HepG2 (cell line): ENCODE results near the gene MFAP3L. TPM values are rescaled to one million over a fixed set of nuclear protein-coding genes. Genes with fewer than 3 reads are reported as not detected.

Experiments used
- ATAC-seq: fragments of 200-7000 bp; cut with Tn5 transposase; 3 replicates; pipeline ENCODE4 v1.9.1; 2020; ENCODE audit warnings: mild to moderate bottlenecking, moderate library complexity
- BruUV-seq: library from RNA; stranded (reverse); fragments of 400-500 nt; replicated peaks from 2 replicates; lab custom pipeline; 2021; lab: Mats Ljungman, UMichigan
- CTCF ChIA-PET: fragments of 300-600 bp; formaldehyde crosslinking; extraction: SDS; loops from one replicate; lab custom pipeline; 2021; ENCODE audit warnings: low total read pairs, inconsistent platforms, low intra/inter-chr PET ratio; lab: Yijun Ruan, JAX
- POLR2A ChIA-PET: fragments of 350-600 bp; sonication (Branson Sonifier 250); formaldehyde crosslinking; loops from one replicate; lab custom pipeline; 2020; ENCODE audit warnings: antibody characterized with exemption, inconsistent platforms; lab: Yijun Ruan, JAX
- DNase-seq: peaks from one replicate; pipeline ENCODE4 v3.0.0-alpha.2; 2015; ENCODE audit warnings: low spot score
- FAIRE-seq: peaks from 3 replicates; lab custom pipeline; 2011; peaks lifted over from hg19 to GRCh38; lab: Jason Lieb, UNC
- H2AFZ ChIP-seq: one replicate; pipeline ENCODE4 v1.6.1; 2011; ENCODE audit warnings: low read length, inconsistent platforms
- H3K27ac ChIP-seq: fragments of 300-600 bp; 3 replicates; pipeline ENCODE4 v1.8.0; 2011; ENCODE audit warnings: mixed run types, mild to moderate bottlenecking, mixed read lengths, low read length, inconsistent platforms; ENCODE audit not compliant: insufficient read depth; ENCODE audit errors: extremely low read length
- H3K27me3 ChIP-seq, 2 experiments: fragments of 200-600 bp in 1 of 2; 2 replicates in 1 of 2; 3 replicates in 1 of 2; pipeline versions ENCODE4 v1.6.0 to v1.8.0; 2011; ENCODE audit warnings: low read length in 2 of 2, mild to moderate bottlenecking in 2 of 2, moderate library complexity in 2 of 2, inconsistent platforms in 1 of 2; ENCODE audit not compliant: insufficient read depth in 2 of 2, control insufficient read depth in 1 of 2
- H3K36me3 ChIP-seq, 2 experiments: fragments of 200-600 bp in 1 of 2; replicated peaks in 1 of 2; 2 replicates in 1 of 2; 3 replicates in 1 of 2; pipeline versions ENCODE4 v1.5.1 to v1.8.0; 2011; ENCODE audit warnings: low read length in 2 of 2, inconsistent platforms in 1 of 2; ENCODE audit not compliant: insufficient read depth in 2 of 2, control insufficient read depth in 1 of 2
- H3K4me1 ChIP-seq: 2 replicates; pipeline ENCODE4 v1.5.1; 2012; ENCODE audit warnings: low read length, inconsistent platforms; ENCODE audit not compliant: insufficient read depth
- H3K4me2 ChIP-seq: 2 replicates; pipeline ENCODE4 v1.6.0; 2011; ENCODE audit warnings: low read depth, low read length, inconsistent platforms
- H3K4me3 ChIP-seq, 3 experiments: fragments of 200-600 bp in 1 of 3; sonication (generic), shearing (Covaris generic) in 1 of 3; replicated peaks in 1 of 3; 2 replicates each; pipeline ENCODE4 v1.5.1; 2011 to 2016; ENCODE audit warnings: low read length in 3 of 3, inconsistent platforms in 2 of 3, low read depth in 2 of 3, mild to moderate bottlenecking in 2 of 3, control low read depth in 1 of 3, mixed read lengths in 1 of 3; ENCODE audit not compliant: insufficient read depth in 1 of 3
- H3K79me2 ChIP-seq: one replicate; pipeline ENCODE4 v1.6.1; 2011; ENCODE audit warnings: low read length, inconsistent platforms; ENCODE audit not compliant: insufficient read depth
- H3K9ac ChIP-seq: 2 replicates; pipeline ENCODE4 v1.6.0; 2011; ENCODE audit warnings: mild to moderate bottlenecking, low read depth, low read length, inconsistent platforms; ENCODE audit not compliant: insufficient read depth
- H3K9me3 ChIP-seq: 2 replicates; pipeline ENCODE4 v1.5.1; 2012; ENCODE audit warnings: mild to moderate bottlenecking, low read length
- H4K20me1 ChIP-seq: 2 replicates; pipeline ENCODE4 v1.6.0; 2011; ENCODE audit warnings: inconsistent platforms, mild to moderate bottlenecking, low read length, moderate library complexity; ENCODE audit not compliant: insufficient read depth
- CSRNP2 ChIP-seq: sonication (generic); formaldehyde crosslinking; conservative IDR thresholded peaks from 2 replicates; pipeline ENCODE4 v1.8.0; 2022; ENCODE audit warnings: low read depth, missing genetic modification reagents
- HBP1 ChIP-seq: IDR thresholded peaks from 2 replicates; pipeline ENCODE4 v1.6.1; 2016; ENCODE audit warnings: low read depth, control low read depth
- NFE2L2 ChIP-seq: fragments of 150-350 bp; IDR thresholded peaks from 2 replicates; pipeline ENCODE4 v1.6.1; 2014; ENCODE audit warnings: low read length
- NR1H2 ChIP-seq: sonication (generic); formaldehyde crosslinking; IDR thresholded peaks from 2 replicates; pipeline ENCODE4 v1.8.1; 2022; ENCODE audit warnings: low read depth, missing genetic modification reagents, borderline replicate concordance
- PLSCR1 ChIP-seq: sonication (generic); formaldehyde crosslinking; IDR thresholded peaks from 2 replicates; pipeline ENCODE4 v1.5.0; 2020; ENCODE audit warnings: missing genetic modification reagents, mild to moderate bottlenecking, borderline replicate concordance
- TBX2 ChIP-seq: sonication (generic); formaldehyde crosslinking; IDR thresholded peaks from 2 replicates; pipeline ENCODE4 v1.5.0; 2020; ENCODE audit warnings: missing genetic modification reagents, mild to moderate bottlenecking, borderline replicate concordance
- THYN1 ChIP-seq: sonication (generic); formaldehyde crosslinking; IDR thresholded peaks from 2 replicates; pipeline ENCODE4 v1.8.1; 2023; ENCODE audit warnings: low read depth, mild to moderate bottlenecking, moderate library complexity, missing genetic modification reagents, borderline replicate concordance
- ZBTB26 ChIP-seq: IDR thresholded peaks from 2 replicates; pipeline ENCODE4 v1.6.1; 2016; ENCODE audit warnings: missing compliant biosample characterization, missing genetic modification reagents, borderline replicate concordance
- ZNF510 ChIP-seq: sonication (generic); formaldehyde crosslinking; IDR thresholded peaks from 2 replicates; pipeline ENCODE4 v1.4.0; 2020; ENCODE audit warnings: low read depth, mild to moderate bottlenecking, missing genetic modification reagents
- ZNF772 ChIP-seq: sonication (generic); formaldehyde crosslinking; IDR thresholded peaks from 2 replicates; pipeline ENCODE4 v1.5.0; 2020; ENCODE audit warnings: mild to moderate bottlenecking, missing genetic modification reagents
- WGBS: methylation state at CpG from one replicate; pipeline ENCODE4 v1.1.6; 2017; ENCODE audit warnings: low lambda C conversion rate; 5-methylcytosine and 5-hydroxymethylcytosine counted together
- in situ Hi-C: cut with HindIII; loops from 2 replicates; pipeline ENCODE4 v1.10.0; 2017; ENCODE audit warnings: low pct_unique_long_range_greater_than_20kb; ENCODE audit not compliant: extremely low pct_ligation_motif_present
- intact Hi-C: fragments of 100-400 bp; cut with micrococcal nuclease; formaldehyde crosslinking; loops from one replicate; pipeline ENCODE4 v1.10.0; 2022; ENCODE audit not compliant: unreplicated experiment
- polyA plus RNA-seq, 8 experiments: library from polyadenylated mRNA; depleted of rRNA in 3 of 8; stranded (reverse) in 7 of 8; unstranded in 1 of 8; fragments of >200 nt; fragmentation: Illumina TruSeq in 4 of 8; extraction: Trizol in 4 of 8; gene quantifications; 2 replicates each; pipeline versions ENCODE4 v1.2.1 to v1.2.3, GENCODE V29; 2011 to 2016; ENCODE audit warnings: low read depth in 4 of 8, missing spikeins in 1 of 8, mixed read lengths in 1 of 8; ENCODE audit not compliant: insufficient read depth in 1 of 8
- total RNA-seq, 5 experiments: library from RNA; depleted of rRNA; stranded (reverse); fragments of >200 nt; fragmentation: Illumina TruSeq; extraction: Trizol; gene quantifications; 2 replicates each; pipeline ENCODE4 v1.2.3, GENCODE V29; 2016; ENCODE audit warnings: low read depth in 1 of 5

MFAP3L gene
- total and polyA plus RNA-seq, 2 of the 13 experiments (the other 11 are each of a cell fraction or from before 2014, with no cell fraction given), result 1.5 to 3.6 TPM

GRCh38 chr4:170059421-170059820 is 33.2 kb upstream of the MFAP3L start:
- 97% methylated on average over 4 of the region's 4 CpGs for WGBS

More at GRCh38 chr4:170059421-170059820, 33.2 kb upstream of the MFAP3L start:
- Histone ChIP-seq H3K36me3 (peaks cover 0 to 3% of the 10 kb centered on the region in 2 experiments; a peak in 3 of 5 replicates), H3K9me3 (no peaks in the 10 kb centered on the region), H3K4me1 (no peaks in the 10 kb centered on the region), H3K27me3 (no peaks in the 10 kb centered on the region), H3K9ac (no peak overlapping the region), H2AFZ (no peak overlapping the region), H3K79me2 (no peaks in the 10 kb centered on the region), H3K4me3 (no peak overlapping the region), H3K4me2 (no peak overlapping the region), H4K20me1 (no peaks in the 10 kb centered on the region), H3K27ac (no peak overlapping the region)
- ChIA-PET POLR2A (no interaction called here), CTCF (no interaction called here)
- FAIRE-seq, result no peak
- TF ChIP-seq PLSCR1 (CRISPR knock-in tag) (no peak), ZNF772 (CRISPR knock-in tag) (no peak), CSRNP2 (CRISPR knock-in tag) (no peak), HBP1 (CRISPR knock-in tag) (no peak), NR1H2 (CRISPR knock-in tag) (no peak), TBX2 (CRISPR knock-in tag) (no peak), NFE2L2 (no peak), ZBTB26 (CRISPR knock-in tag) (no peak), THYN1 (CRISPR knock-in tag) (no peak), ZNF510 (no peak)
- intact Hi-C loops, result no loop called here
- DNase-seq, result no peak
- no TSS peak for BruUV-seq
- ATAC-seq, result no peak
- in situ Hi-C loops, result no loop called here
